Brain microvascular endothelial cell (primary cell): ENCODE results near the gene TNNC1.

Source experiments
- DNase-seq: peaks from one replicate; pipeline ENCODE4 v3.0.0-alpha.2; 2020
- H3K27ac ChIP-seq: fragments of 250-450 bp; sonication (Bioruptor Pico); 2 replicates; pipeline ENCODE4 v1.5.1; 2020; ENCODE audit warnings: mild to moderate bottlenecking, moderate library complexity
- H3K27me3 ChIP-seq: fragments of 250-450 bp; sonication (Bioruptor Pico); replicated peaks from 2 replicates; pipeline ENCODE4 v1.5.1; 2020; ENCODE audit warnings: mild to moderate bottlenecking
- H3K36me3 ChIP-seq: fragments of 250-450 bp; sonication (Bioruptor Pico); replicated peaks from 2 replicates; pipeline ENCODE4 v1.5.1; 2020; ENCODE audit warnings: mild to moderate bottlenecking
- H3K4me3 ChIP-seq: 2 replicates; pipeline ENCODE4 v1.5.1; 2011; ENCODE audit warnings: low read depth, mild to moderate bottlenecking, control low read depth, low read length, moderate library complexity
- CTCF ChIP-seq: IDR thresholded peaks from 2 replicates; pipeline ENCODE4 v1.5.1; 2011; ENCODE audit warnings: low read depth, mild to moderate bottlenecking, moderate library complexity, low read length, control low read depth, inconsistent platforms; ENCODE audit errors: missing control alignments
- in situ Hi-C: cut with HindIII; loops from 2 replicates; pipeline ENCODE4 v1.10.0; 2017; ENCODE audit warnings: low sequenced_read_pairs, low pct_ligation_motif_present

Gene TNNC1

GRCh38 chr3:52438579-52439425 lies 15.0 kb downstream of the TNNC1 start:
- TF ChIP-seq CTCF = no peak
- H3K27me3 ChIP-seq = no peaks in the 10 kb centered on the region
- no peaks in the 10 kb centered on the region for H3K36me3 ChIP-seq
- in situ Hi-C loops = no loop called here
- no peak overlapping the region for H3K27ac ChIP-seq
- H3K4me3 ChIP-seq = no peak overlapping the region
- DNase-seq = no peak

- no peak for TF ChIP-seq CTCF
- H3K27ac ChIP-seq = no peak overlapping the region
- no peak overlapping the region for H3K4me3 ChIP-seq
- DNase-seq = no peak
- in situ Hi-C loops = no loop called here
- H3K27me3 ChIP-seq = no peaks in the 10 kb centered on the region
- H3K36me3 ChIP-seq = no peaks in the 10 kb centered on the region
Observed at GRCh38 chr3:52438104-52438376, 15.8 kb downstream of the TNNC1 start.

GRCh38 chr3:52437326-52438103 lies 16.3 kb downstream of the TNNC1 start:
- no peak for DNase-seq
- in situ Hi-C loops = no loop called here
- no peaks in the 10 kb centered on the region for H3K36me3 ChIP-seq
- no peak overlapping the region for H3K4me3 ChIP-seq
- no peaks in the 10 kb centered on the region for H3K27me3 ChIP-seq
- no peak overlapping the region for H3K27ac ChIP-seq
- TF ChIP-seq CTCF = no peak

GRCh38 chr3:52436500-52437149 lies 17.2 kb downstream of the TNNC1 start:
- no peak for DNase-seq
- H3K36me3 ChIP-seq = no peaks in the 10 kb centered on the region
- no peak overlapping the region for H3K27ac ChIP-seq
- no peak overlapping the region for H3K4me3 ChIP-seq
- TF ChIP-seq CTCF = no peak
- H3K27me3 ChIP-seq = no peaks in the 10 kb centered on the region
- in situ Hi-C loops = no loop called here

GRCh38 chr3:52435246-52436101 lies 18.4 kb downstream of the TNNC1 start:
- Histone ChIP-seq H3K27me3 (no peaks in the 10 kb centered on the region), H3K4me3 (no peak overlapping the region), H3K27ac (no peak overlapping the region), H3K36me3 (no peaks in the 10 kb centered on the region)
- no peak for DNase-seq
- in situ Hi-C loops = no loop called here
- TF ChIP-seq CTCF = no peak
